GM21360 (cell line): Measurements from ENCODE around the gene NF2.

Source experiments
- ATAC-seq: cut with Tn5 transposase; IDR thresholded peaks from one replicate; pipeline ENCODE4 v1.9.1; 2021; ENCODE audit warnings: mild to moderate bottlenecking, moderate library complexity; ENCODE audit not compliant: unreplicated experiment

The NF2 gene

GRCh38 chr22:29700206-29700899 is 96.9 kb downstream of the NF2 start:
- ATAC-seq, result no peak

- ATAC-seq, result no peak
Measured at GRCh38 chr22:29700900-29701154, 97.4 kb downstream of the NF2 start.

- no peak for ATAC-seq
Measured at GRCh38 chr22:29701155-29701999, 97.9 kb downstream of the NF2 start.

- ATAC-seq, result no peak
Measured at GRCh38 chr22:29702000-29702930, 98.8 kb downstream of the NF2 start.

GRCh38 chr22:29702931-29703501 is 99.6 kb downstream of the NF2 start:
- no peak for ATAC-seq

- ATAC-seq, result no peak
Measured at GRCh38 chr22:29703569-29704195, 100.2 kb downstream of the NF2 start.

GRCh38 chr22:29704528-29705285 is 101.3 kb downstream of the NF2 start:
- ATAC-seq, result no peak

- no peak for ATAC-seq
Measured at GRCh38 chr22:29705651-29706050, 102.2 kb downstream of the NF2 start.

- ATAC-seq, result no peak
Measured at GRCh38 chr22:29706486-29706885, 103.1 kb downstream of the NF2 start.

GRCh38 chr22:29707010-29707409 is 103.6 kb downstream of the NF2 start:
- ATAC-seq, result no peak

- ATAC-seq, result no peak
Measured at GRCh38 chr22:29707471-29707870, 104.0 kb downstream of the NF2 start.

GRCh38 chr22:29710193-29710592 is 106.8 kb downstream of the NF2 start:
- no peak for ATAC-seq

- no peak for ATAC-seq
Measured at GRCh38 chr22:29710922-29711593, 107.6 kb downstream of the NF2 start.

- no peak for ATAC-seq
Measured at GRCh38 chr22:29712119-29712518, 108.7 kb downstream of the NF2 start.

- ATAC-seq, result no peak
Measured at GRCh38 chr22:29713156-29713727, 109.8 kb downstream of the NF2 start.

GRCh38 chr22:29715240-29715639 is 111.8 kb downstream of the NF2 start:
- no peak for ATAC-seq

- no peak for ATAC-seq
Measured at GRCh38 chr22:29715705-29716104, 112.3 kb downstream of the NF2 start.

GRCh38 chr22:29716814-29717545 is 113.5 kb downstream of the NF2 start:
- ATAC-seq, result no peak
